K562 treated with DMSO at 1 percent for 12 hours (cell line): ENCODE measurements around the gene LY6G5B. TPM values are rescaled to one million over a fixed set of nuclear protein-coding genes. Genes with fewer than 3 reads are reported as not detected.

Experiments used
- total RNA-seq: library from RNA; unstranded; fragments of 300-600 nt; gene quantifications from 2 replicates; pipeline ENCODE4 v1.2.3, GENCODE V29; 2022; ENCODE audit not compliant: insufficient read depth

Gene LY6G5B, protein sequence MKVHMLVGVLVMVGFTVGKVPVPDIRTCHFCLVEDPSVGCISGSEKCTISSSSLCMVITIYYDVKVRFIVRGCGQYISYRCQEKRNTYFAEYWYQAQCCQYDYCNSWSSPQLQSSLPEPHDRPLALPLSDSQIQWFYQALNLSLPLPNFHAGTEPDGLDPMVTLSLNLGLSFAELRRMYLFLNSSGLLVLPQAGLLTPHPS
- total RNA-seq: 2.1 and 12.9 TPM in 2 replicates

DNA sequence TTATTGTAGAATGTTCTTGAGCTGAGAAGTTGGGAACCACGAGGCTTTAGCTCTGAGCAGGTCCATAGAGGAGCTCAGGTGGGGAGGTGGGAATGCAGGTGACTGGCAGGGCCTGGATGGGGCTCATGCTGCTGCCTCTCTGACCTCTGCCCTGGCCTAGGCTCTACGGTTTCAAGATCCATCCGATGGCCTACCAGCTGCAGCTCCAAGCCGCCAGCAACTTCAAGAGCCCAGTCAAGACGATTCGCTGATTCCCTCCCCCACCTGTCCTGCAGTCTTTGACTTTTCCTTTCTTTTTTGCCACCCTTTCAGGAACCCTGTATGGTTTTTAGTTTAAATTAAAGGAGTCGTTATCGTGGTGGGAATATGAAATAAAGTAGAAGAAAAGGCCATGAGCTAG is at the start of gene LY6G5B:
Gene LY6G5B, plus strand, starts transcription at position 301 of the 400 bp plus-strand sequence. CDS start 975 bp downstream, outside the sequence.

DNA sequence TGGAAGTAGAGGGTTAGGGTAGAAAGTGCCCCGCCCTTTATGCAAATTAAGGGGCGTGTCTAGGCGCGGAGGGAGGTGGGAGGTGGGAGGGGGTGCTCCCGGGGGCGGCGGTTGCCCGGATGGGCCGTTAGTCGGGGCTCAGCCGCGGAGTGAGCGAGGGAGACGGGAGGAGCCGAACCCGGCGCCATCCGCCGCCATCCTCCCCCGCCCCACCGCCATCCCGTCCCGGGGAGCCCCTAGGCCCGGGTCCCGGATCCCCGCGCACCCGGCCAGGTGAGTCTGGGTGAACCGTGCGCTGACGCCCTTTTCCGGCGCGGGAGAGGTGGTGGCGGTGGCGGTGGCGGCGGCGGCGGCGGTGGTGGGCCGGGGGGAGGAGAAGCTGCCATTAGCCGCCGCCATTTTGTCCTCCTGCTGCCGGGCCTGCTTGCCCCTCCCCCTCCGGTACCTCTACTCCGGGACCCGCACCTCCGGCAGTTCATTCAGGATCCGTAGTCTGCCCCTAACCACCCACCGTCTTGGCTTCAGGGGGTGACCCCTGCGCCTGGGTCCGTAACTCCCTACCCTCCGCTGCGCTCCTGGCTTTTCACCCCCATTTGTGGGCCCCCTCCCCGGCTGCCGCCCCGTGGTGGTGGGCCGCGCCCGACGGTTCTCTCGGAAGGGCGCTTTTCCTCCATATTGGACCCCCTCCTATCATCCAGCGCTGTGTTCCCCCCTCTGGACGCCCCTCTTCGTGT is 49.0 kb upstream of the LY6G5B start, which contains the start of gene PRRC2A:
Gene PRRC2A, plus strand, starts transcription at position 130 of the 734 bp plus-strand sequence. CDS start 2,075 bp downstream, outside the sequence.

DNA sequence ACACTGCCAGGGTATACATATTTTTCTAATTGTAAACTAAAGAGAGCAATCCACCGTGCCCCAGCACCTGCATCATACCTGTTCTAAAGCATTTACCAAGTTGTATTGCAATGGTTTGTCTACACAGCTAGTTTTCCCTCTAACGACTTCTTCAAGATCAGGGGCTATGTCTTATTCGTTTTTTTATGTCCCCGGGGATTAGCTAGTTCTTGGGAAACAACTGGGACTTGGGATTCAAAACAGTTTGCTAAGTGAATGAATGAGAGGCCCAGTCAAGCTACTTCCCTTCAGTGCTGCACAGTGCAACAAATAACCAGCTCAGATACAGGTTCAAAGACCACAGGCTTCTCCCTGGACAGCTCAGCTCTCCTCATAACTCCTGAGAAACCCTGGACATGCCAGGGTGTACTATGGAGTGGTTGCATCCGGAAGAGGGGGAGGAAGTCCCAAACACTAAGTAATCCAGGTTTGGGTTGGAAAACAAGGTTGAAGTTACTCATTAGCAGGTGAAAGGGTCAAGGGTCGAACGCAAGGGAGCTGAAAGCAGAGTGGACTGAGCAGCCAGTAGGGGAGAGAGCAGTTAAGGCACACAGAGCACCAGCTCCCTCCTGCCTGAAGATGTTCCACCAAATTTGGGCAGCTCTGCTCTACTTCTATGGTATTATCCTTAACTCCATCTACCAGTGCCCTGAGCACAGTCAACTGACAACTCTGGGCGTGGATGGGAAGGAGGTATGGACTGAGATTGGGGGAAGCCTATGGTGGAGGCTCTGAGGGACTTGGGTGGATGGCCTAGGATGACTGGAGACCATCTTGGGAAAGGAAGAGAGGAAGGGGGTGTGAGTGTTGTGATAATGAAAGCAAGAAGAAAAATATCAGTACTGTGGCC is 14.2 kb upstream of the LY6G5B start, which contains the start of gene APOM:
Gene APOM, plus strand, starts transcription at position 546 of the 889 bp plus-strand sequence. Its CDS starts 73 bp downstream, at position 619.

DNA sequence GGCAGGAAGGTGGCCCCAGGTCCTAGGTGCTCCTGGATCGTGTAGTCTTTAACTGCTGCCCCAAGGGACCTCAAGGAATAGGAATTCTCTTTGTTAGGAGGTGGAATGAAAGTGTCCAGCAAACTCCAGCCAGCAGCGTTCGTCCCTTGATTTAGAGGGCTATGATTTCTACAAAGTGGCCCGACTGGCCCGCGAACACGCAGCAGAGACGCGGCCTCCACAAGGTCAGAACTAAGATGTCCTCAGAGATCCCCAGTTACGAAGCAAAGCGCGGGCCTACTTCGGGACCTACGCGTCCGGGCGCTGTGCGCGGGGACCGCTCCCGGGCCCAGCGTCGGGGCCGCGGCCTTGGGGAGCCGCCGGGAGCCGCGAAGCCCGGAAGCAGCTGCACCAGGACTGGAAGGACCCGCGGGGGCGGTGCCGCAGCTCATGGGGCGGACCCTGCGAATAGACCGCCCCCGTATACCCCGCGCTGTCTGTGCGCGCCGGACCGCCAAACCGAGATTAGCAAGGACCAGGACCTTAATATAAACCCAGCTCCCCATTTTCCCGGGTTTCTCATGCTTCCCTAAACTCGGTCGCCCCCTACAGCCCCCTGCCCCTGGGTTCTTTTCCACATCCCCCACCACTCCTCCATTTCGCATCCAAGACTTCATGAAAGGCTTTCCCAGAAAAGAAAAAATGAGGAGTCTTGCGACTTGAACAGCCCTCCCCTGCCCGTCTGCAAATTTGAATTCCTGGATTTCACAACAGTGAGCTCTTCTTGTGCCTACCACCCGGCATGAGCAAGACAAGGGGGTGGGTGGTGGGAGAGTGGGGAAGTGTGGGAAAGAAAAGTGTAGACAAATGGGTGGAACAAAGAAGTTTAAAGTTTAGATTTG is 9.2 kb upstream of the LY6G5B start, which contains the start of gene C6orf47:
Gene C6orf47, minus strand, starts transcription at position 398 of the 881 bp plus-strand sequence. CDS start 831 bp downstream, outside the sequence.

DNA sequence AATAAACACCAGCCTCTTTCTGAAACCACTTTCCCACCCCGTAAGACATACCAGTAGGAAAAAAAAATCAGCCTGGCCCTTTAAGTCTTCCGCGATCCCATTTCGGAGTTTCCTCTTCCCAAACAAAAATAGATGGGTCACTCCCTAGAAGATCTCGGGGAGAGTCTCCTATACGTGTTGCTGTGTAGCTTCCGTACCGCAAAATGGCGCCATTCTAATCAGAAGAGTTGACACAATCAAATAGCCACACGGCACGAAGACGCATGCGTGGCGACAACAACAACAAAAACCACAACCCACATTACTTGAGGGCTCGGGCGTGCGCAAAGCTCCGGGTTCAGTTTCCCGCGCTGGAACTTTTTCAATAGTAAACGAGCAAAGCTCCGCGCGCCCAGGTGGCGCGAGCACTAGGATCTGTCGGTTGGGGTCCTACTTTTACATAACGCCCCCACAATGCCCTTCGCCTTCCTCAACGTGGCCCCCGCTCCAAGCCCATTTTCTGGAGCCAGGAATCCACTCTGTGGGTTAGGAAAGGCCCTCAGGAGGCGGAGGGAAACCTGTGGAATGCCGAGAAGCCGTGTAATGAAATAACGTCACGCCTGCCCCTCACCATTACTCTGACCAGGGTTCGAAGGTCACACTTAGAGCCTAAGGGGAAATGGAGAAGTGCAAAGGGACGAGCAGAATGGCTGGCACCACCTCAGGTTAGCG is 4.8 kb upstream of the LY6G5B start, which contains the start of gene GPANK1:
Gene GPANK1, minus strand, starts transcription at position 208 of the 711 bp plus-strand sequence. CDS start 519 bp downstream, outside the sequence.

DNA sequence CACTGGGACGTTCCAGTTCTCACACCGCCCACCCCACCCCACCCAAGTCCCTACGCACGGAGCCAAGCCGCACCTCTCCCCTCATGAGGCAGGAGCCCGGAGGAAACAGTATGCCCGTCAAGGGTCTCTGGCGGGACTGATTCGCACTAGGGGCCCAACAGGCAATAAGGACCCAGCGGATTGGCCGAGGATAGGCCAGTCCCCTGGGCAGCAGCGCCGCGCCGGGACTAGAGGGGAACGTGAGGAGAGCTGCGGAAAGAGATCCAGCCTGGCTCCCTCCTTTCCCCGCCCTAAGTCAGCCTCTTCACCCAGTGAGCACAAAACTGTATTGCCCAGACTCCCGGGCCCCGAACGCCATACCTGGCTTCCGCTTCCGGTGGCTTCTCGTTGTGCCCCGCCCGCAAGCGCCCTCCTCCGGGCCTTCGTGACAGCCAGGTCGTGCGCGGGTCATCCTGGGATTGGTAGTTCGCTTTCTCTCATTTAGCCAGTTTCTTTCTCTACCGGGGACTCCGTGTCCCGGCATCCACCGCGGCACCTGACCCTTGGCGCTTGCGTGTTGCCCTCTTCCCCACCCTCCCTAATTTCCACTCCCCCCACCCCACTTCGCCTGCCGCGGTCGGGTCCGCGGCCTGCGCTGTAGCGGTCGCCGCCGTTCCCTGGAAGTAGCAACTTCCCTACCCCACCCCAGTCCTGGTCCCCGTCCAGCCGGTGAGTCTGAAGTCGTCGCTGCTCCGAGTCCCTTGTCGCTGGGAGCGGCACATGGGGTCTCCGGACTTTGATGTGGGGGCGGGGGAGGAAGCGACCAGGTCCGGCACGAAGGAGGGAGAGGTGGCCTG is 4.1 kb upstream of the LY6G5B start, which contains the start of gene CSNK2B:
Gene CSNK2B, plus strand, starts transcription at position 580 of the 836 bp plus-strand sequence. CDS start 752 bp downstream, outside the sequence.

DNA sequence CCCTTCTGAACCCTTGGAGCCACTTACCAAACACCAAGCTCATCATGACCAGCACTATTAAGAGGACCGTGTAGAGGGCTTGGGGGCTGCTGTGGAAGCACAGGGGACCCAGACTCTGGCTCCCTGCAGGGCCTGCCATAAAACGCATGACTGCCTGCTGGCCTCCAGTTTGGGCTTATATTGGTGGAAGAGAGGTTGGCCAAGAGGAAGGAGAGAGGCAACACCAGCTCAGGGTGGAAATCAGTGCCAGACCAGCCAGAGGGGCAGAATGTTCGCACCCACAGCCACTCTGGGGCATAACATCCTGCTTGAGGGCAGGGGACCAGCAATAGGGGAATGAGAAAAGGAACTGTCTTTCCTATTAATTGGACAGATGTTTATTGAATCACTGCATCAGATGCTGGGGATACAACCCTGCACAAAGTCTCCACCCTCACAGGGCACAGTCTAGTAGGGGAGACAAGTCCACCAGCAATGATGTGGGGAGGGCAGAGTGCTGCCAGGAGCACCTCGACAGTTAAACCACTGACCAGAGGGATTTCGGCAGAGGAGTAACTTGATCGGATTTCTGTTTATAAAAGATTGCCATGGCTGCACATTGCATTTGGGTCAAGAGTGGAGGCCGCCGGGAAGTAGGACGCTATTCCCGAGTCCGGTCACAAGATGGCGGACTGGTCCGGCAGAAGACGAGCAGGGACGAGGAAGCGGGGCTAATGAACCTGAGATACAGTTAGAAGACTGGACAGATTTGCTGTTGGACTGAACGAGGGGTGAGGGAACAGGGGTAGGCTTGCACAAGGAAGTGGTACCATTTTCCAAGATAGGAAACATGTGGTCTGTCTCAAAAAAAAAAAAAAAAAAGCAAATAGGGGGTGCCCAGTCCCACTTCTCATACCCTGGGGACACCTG is 10.7 kb downstream of the LY6G5B start, which contains the start of gene LY6G5C:
Gene LY6G5C, minus strand, starts transcription at position 842 of the 909 bp plus-strand sequence. Its CDS starts 694 bp downstream, at position 148.

DNA sequence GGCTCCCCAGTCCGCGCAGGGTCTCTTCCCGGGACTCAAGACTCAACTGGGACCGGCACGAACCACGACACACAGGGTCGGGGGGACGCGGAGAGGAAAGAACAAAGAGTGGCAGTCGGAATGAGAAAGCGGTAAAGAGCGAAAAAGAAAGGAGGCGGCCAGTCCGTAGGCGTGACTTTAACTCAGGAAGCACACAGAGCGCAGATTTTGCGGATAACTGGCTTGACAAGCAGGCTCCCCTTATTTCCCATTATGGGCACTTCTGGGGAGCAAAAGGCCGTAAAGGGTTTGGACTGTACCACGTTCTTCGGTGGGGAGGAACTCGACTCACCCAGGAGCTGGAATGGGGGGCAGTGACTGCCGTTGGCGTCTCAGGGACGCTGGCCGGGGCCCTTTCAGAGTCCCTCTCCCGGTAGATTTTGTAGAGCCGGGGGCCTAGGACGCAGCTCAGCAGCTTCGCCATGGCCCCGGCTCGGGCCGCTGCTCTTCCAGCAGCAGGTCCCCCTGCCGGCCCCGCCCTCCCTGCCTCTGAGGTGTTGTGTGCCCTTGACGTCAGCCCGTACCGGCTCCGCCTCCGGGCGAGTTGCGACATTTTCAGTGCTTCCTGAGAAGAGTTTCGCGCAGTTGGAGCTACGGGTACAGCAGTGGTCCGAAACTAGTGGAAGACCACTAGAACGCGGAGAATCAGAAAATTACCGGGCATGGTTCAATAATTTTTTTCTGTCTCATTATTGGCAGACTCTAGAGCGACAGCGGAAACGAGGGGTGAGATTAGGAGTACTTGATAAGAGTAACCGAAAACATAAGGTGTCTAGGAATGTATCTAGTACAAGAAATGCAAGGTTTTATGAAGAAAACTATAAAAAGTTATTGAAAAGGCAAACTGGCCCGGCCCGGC is 33.3 kb downstream of the LY6G5B start, which contains the start of gene ABHD16A:
Gene ABHD16A, minus strand, starts transcription at position 506 of the 898 bp plus-strand sequence. Its CDS starts 43 bp downstream, at position 463.

DNA sequence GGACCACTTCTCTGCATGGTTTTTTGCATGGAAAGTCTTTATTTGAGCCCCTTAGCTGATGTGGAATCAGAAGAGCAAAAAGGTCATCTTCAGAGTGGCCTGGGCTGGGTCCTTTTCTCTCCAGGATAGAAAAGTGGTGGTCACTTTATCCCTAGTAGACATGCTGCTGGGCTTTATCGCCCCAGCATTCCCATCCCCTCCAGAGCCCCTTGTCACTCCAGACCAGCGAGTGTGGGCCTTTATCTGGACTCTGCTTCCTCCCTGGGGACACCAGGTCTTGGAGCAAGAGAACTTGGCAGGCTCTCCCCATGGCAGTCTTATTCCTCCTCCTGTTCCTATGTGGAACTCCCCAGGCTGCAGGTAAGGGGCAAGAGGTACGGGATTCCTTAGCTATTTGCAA is 36.8 kb downstream of the LY6G5B start, which contains the start of gene LY6G6F:
Gene LY6G6F, plus strand, starts transcription at position 268 of the 400 bp plus-strand sequence. Its CDS starts 41 bp downstream, at position 309.

DNA sequence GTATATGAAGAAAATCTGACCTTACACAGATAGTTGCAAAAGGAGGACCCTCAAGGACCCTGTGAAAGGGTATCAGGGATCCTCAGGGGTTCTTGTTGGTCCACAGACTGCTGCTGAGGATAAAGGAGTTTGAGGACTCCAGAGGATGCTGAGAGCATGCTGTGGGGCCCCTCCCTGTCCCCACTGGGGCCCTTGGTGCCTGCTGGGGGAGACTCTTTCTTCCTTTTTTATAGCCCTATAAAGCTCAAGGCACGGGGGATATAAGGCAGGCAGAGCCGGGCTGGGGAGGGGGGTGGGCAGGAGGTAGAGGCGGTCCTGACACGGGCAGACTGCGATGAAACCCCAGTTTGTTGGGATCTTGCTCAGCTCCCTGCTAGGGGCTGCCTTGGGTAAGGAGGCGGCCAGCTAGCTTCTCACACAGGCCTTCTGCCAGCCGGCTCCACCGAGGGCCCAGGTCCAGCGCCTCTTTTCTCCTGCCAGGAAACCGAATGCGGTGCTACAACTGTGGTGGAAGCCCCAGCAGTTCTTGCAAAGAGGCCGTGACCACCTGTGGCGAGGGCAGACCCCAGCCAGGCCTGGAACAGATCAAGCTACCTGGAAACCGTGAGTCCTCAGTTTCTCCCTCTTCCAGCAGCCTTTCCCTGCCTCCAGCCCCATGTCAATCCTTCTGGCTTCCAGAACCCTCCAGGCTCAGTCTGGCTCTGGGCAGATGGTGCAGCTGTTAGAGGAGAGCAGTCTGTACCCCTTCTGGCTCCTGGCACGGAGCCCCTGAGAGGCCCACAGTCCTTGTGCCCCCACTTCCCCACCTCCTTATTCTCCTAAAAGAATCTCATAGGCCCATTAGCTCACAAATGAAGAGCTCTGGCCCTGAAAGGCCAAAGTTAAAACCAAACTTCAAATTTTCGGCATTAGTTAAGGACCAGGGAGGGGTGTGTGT is 45.5 kb downstream of the LY6G5B start, which contains the start of gene LY6G6D:
Gene LY6G6D, plus strand, starts transcription at position 327 of the 937 bp plus-strand sequence. Its CDS starts 8 bp downstream, at position 335.

DNA sequence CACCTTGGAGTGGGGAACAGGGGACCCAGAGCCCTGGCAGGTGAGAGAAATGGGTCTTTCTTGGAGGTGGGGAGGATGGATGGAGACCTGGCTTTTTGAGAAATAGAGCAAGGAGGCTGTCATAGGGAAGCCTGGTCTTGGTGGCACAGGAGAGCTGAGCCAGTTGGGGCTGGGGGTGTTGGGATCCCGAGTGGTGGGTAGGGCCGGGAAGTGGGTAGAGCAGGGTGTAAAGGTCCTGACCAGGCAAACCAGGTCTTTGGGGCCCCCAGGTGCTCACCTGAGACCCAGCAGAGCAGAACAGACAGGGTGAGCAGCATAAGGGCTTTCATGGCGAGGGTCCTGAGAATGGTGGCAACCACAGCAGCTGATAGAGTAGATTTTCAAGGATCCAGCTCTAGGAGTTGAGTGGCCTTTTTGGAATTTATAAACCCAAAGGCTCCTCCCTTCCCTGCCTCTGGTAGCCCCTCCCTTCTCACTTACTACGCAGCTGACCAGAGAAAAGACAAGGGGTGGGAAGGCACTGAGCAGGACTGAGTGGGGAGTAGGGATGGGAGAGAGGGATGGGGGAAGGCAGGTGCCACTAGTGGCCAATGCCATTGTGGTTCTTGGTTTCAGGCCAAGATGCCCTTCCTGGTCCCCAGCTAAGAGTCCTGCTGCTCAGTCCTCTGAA is 51.7 kb downstream of the LY6G5B start, which contains the start of gene LY6G6C:
Gene LY6G6C, minus strand, starts transcription at position 396 of the 670 bp plus-strand sequence. Its CDS starts 67 bp downstream, at position 329.

